Measurements from ENCODE around the gene LIPM. TPM values are rescaled to one million over a fixed set of nuclear protein-coding genes. Genes with fewer than 3 reads are reported as not detected.

LIPM gene
- total and polyA plus RNA-seq, 2 experiments from 2014 or later, result not detected

- Histone ChIP-seq H3K9me3 (ENCODE audit: low read depth) (no peaks in the 10 kb centered on the region), H3K27ac (no peak overlapping the region), H3K36me3 (no peaks in the 10 kb centered on the region), H3K27me3 (no peaks in the 10 kb centered on the region), H3K4me1 (ENCODE audit: low read depth) (peaks cover 4% of the 10 kb centered on the region), H3K4me3 (no peak overlapping the region)
- no peak for TF ChIP-seq CTCF (IDR thresholded peaks at IDR 0.05; ENCODE audit: low read depth, low read length)
- no peak for DNase-seq (ENCODE audit: low read depth in 1 of 2, low spot score in 1 of 2)
These were observed 1.1 kb downstream of the LIPM start for GRCh38 chr10:88803641-88804040.

- no peak overlapping the region for H3K27ac ChIP-seq
- no peak for TF ChIP-seq CTCF (IDR thresholded peaks at IDR 0.05; ENCODE audit: low read depth, low read length)
- H3K36me3 ChIP-seq, result no peaks in the 10 kb centered on the region
- H3K27me3 ChIP-seq, result no peaks in the 10 kb centered on the region
- H3K4me1 ChIP-seq (ENCODE audit: low read depth), result peaks cover 4% of the 10 kb centered on the region
- H3K9me3 ChIP-seq (ENCODE audit: low read depth), result no peaks in the 10 kb centered on the region
- no peak overlapping the region for H3K4me3 ChIP-seq
- DNase-seq (ENCODE audit: low read depth in 1 of 2, low spot score in 1 of 2), result no peak
These were observed 1.7 kb downstream of the LIPM start for GRCh38 chr10:88804083-88804812.

GRCh38 chr10:88805361-88805760 is 2.8 kb downstream of the LIPM start:
- no peak for DNase-seq (ENCODE audit: low read depth in 1 of 2, low spot score in 1 of 2)
- H3K4me1 ChIP-seq (ENCODE audit: low read depth), result peaks cover 4% of the 10 kb centered on the region
- no peak for TF ChIP-seq CTCF (IDR thresholded peaks at IDR 0.05; ENCODE audit: low read depth, low read length)
- no peak overlapping the region for H3K4me3 ChIP-seq
- H3K9me3 ChIP-seq (ENCODE audit: low read depth), result no peaks in the 10 kb centered on the region
- H3K27ac ChIP-seq, result no peak overlapping the region
- no peaks in the 10 kb centered on the region for H3K36me3 ChIP-seq
- no peaks in the 10 kb centered on the region for H3K27me3 ChIP-seq

GRCh38 chr10:88805924-88806323 is 3.4 kb downstream of the LIPM start:
- no peaks in the 10 kb centered on the region for H3K36me3 ChIP-seq
- no peak overlapping the region for H3K4me3 ChIP-seq
- no peak for TF ChIP-seq CTCF (IDR thresholded peaks at IDR 0.05; ENCODE audit: low read depth, low read length)
- peaks cover 1% of the 10 kb centered on the region for H3K4me1 ChIP-seq (ENCODE audit: low read depth)
- no peaks in the 10 kb centered on the region for H3K27me3 ChIP-seq
- H3K27ac ChIP-seq, result no peak overlapping the region
- DNase-seq (ENCODE audit: low read depth in 1 of 2, low spot score in 1 of 2), result no peak
- no peaks in the 10 kb centered on the region for H3K9me3 ChIP-seq (ENCODE audit: low read depth)

- H3K9me3 ChIP-seq (ENCODE audit: low read depth), result no peaks in the 10 kb centered on the region
- TF ChIP-seq CTCF (IDR thresholded peaks at IDR 0.05; ENCODE audit: low read depth, low read length), result no peak
- DNase-seq (ENCODE audit: low read depth in 1 of 2, low spot score in 1 of 2), result no peak
These were observed 7.1 kb downstream of the LIPM start for GRCh38 chr10:88809621-88810020.

More at GRCh38 chr10:88809621-88810020, 7.1 kb downstream of the LIPM start:
- H3K4me3 ChIP-seq, result no peak overlapping the region
- no peaks in the 10 kb centered on the region for H3K4me1 ChIP-seq (ENCODE audit: low read depth)
- H3K36me3 ChIP-seq, result no peaks in the 10 kb centered on the region
- H3K27ac ChIP-seq, result no peak overlapping the region
- no peaks in the 10 kb centered on the region for H3K27me3 ChIP-seq

Data from cardiac muscle cell (in vitro differentiated cells and primary cell).